Measurements from ENCODE around the gene PCNA.

PCNA gene

GRCh38 chr20:5065166-5065878, 54.4 kb downstream of the PCNA start:
- Histone ChIP-seq H3K9ac (ENCODE audit: low read length) (no peak overlapping the region), H3K27me3 (ENCODE audit: control insufficient read depth, insufficient read depth, low read length) (no peaks in the 10 kb centered on the region), H3K4me3 (ENCODE audit: low read depth, low read length) (no peak overlapping the region), H3K36me3 (ENCODE audit: control insufficient read depth, insufficient read depth, low read length) (no peaks in the 10 kb centered on the region), H3K9me3 (ENCODE audit: control insufficient read depth, insufficient read depth, low read depth, low read length) (no peaks in the 10 kb centered on the region), H3K27ac (ENCODE audit: low read depth, low read length) (no peak overlapping the region), H3K4me1 (ENCODE audit: control insufficient read depth, insufficient read depth, low read length) (peaks cover 8% of the 10 kb centered on the region; the same call in 1 of the 2 replicates)

Data from HUES6 (cell line).